IMR-90 (cell line): ENCODE data around the gene YAE1. TPM values are rescaled to one million over a fixed set of nuclear protein-coding genes. Genes with fewer than 3 reads are reported as not detected.

Experiments used
- ATAC-seq: fragments of 200-7000 bp; cut with Tn5 transposase; 2 replicates; pipeline ENCODE4 v1.9.1; 2020; ENCODE audit warnings: low read depth, mild to moderate bottlenecking, moderate library complexity
- BruUV-seq: library from RNA; stranded (reverse); fragments of 400-500 nt; replicated peaks from 2 replicates; lab custom pipeline; 2021; lab: Mats Ljungman, UMichigan
- CTCF ChIA-PET: fragments of 300-600 bp; formaldehyde crosslinking; extraction: SDS; loops from one replicate; lab custom pipeline; 2021; ENCODE audit warnings: antibody characterized with exemption; lab: Yijun Ruan, JAX
- POLR2A ChIA-PET: fragments of 300-600 bp; sonication (Branson Sonifier 250); formaldehyde crosslinking; loops from one replicate; lab custom pipeline; 2022; ENCODE audit warnings: antibody characterized with exemption; ENCODE audit not compliant: unreplicated experiment; lab: Charles Lee
- DNase-seq: peaks from one replicate; pipeline ENCODE4 v3.0.0; 2013
- H2AFZ ChIP-seq: replicated peaks from 2 replicates; pipeline ENCODE3; 2013; ENCODE audit warnings: low read length, mild to moderate bottlenecking; ENCODE audit not compliant: poor library complexity
- H2AK5ac ChIP-seq: 2 replicates; pipeline ENCODE4 v1.6.1; 2013; ENCODE audit warnings: low read depth, low read length, inconsistent platforms
- H2AK9ac ChIP-seq: replicated peaks from 2 replicates; pipeline ENCODE3; 2013; ENCODE audit warnings: mild to moderate bottlenecking, low read depth, low read length, moderate library complexity; ENCODE audit not compliant: poor library complexity
- H2BK120ac ChIP-seq: 2 replicates; pipeline ENCODE4 v1.6.1; 2013; ENCODE audit warnings: low read depth, low read length, inconsistent platforms
- H2BK15ac ChIP-seq: 3 replicates; pipeline ENCODE4 v1.6.1; 2013; ENCODE audit warnings: low read depth, low read length, inconsistent platforms
- H2BK20ac ChIP-seq: 2 replicates; pipeline ENCODE4 v1.6.1; 2013; ENCODE audit warnings: low read depth, mild to moderate bottlenecking, inconsistent platforms, low read length, moderate library complexity
- H2BK5ac ChIP-seq: 2 replicates; pipeline ENCODE4 v1.6.1; 2013; ENCODE audit warnings: mild to moderate bottlenecking, low read depth, low read length, inconsistent platforms; ENCODE audit not compliant: poor library complexity, severe bottlenecking
- H3K14ac ChIP-seq: replicated peaks from 2 replicates; pipeline ENCODE4 v1.6.1; 2013; ENCODE audit warnings: low read depth, low read length, inconsistent platforms
- H3K18ac ChIP-seq: 2 replicates; pipeline ENCODE4 v1.6.1; 2013; ENCODE audit warnings: low read depth, low read length, control low read depth
- H3K23ac ChIP-seq: 2 replicates; pipeline ENCODE4 v1.6.1; 2013; ENCODE audit warnings: low read depth, low read length, inconsistent platforms
- H3K27ac ChIP-seq: 2 replicates; pipeline ENCODE4 v1.5.1; 2013; ENCODE audit warnings: mild to moderate bottlenecking, control low read depth, low read length; ENCODE audit not compliant: insufficient read depth
- H3K27me3 ChIP-seq: 2 replicates; pipeline ENCODE4 v1.6.1; 2013; ENCODE audit warnings: low read length; ENCODE audit not compliant: control insufficient read depth, insufficient read depth
- H3K36me3 ChIP-seq: 2 replicates; pipeline ENCODE4 v1.6.1; 2013; ENCODE audit warnings: low read length, mixed read lengths; ENCODE audit not compliant: control insufficient read depth, insufficient read depth
- H3K4ac ChIP-seq: 2 replicates; pipeline ENCODE4 v1.6.1; 2013; ENCODE audit warnings: low read depth, low read length, inconsistent platforms
- H3K4me1 ChIP-seq: 2 replicates; pipeline ENCODE4 v1.6.1; 2013; ENCODE audit warnings: low read length, mixed read lengths; ENCODE audit not compliant: control insufficient read depth, insufficient read depth
- H3K4me2 ChIP-seq: 2 replicates; pipeline ENCODE4 v1.6.1; 2013; ENCODE audit warnings: low read depth, mild to moderate bottlenecking, control low read depth, low read length, moderate library complexity
- H3K4me3 ChIP-seq: 2 replicates; pipeline ENCODE4 v1.5.1; 2013; ENCODE audit warnings: low read depth, mild to moderate bottlenecking, control low read depth, low read length, moderate library complexity; ENCODE audit not compliant: insufficient read depth
- H3K56ac ChIP-seq: 2 replicates; pipeline ENCODE4 v1.6.1; 2013; ENCODE audit warnings: low read length, inconsistent platforms; ENCODE audit not compliant: insufficient read depth; ENCODE audit errors: extremely low read depth
- H3K79me1 ChIP-seq, 2 experiments: 2 replicates each; pipeline ENCODE4 v1.6.1; 2013; ENCODE audit warnings: low read length in 2 of 2, inconsistent platforms in 1 of 2, low read depth in 1 of 2
- H3K9ac ChIP-seq: 2 replicates; pipeline ENCODE4 v1.6.1; 2013; ENCODE audit warnings: low read depth, low read length, control low read depth
- H3K9me1 ChIP-seq: 2 replicates; pipeline ENCODE4 v1.6.1; 2013; ENCODE audit warnings: low read length, inconsistent platforms; ENCODE audit not compliant: insufficient read depth
- H3K9me3 ChIP-seq: 2 replicates; pipeline ENCODE4 v1.6.1; 2013; ENCODE audit warnings: low read length; ENCODE audit not compliant: control insufficient read depth, insufficient read depth
- H4K20me1 ChIP-seq: 2 replicates; pipeline ENCODE4 v1.6.1; 2013; ENCODE audit warnings: low read length, inconsistent platforms; ENCODE audit not compliant: insufficient read depth
- H4K5ac ChIP-seq: 2 replicates; pipeline ENCODE4 v1.6.1; 2013; ENCODE audit warnings: mild to moderate bottlenecking, low read depth, low read length, control low read depth
- H4K8ac ChIP-seq, 2 experiments: 2 replicates each; pipeline ENCODE4 v1.6.1; 2013; ENCODE audit warnings: low read depth in 2 of 2, low read length in 2 of 2, control low read depth in 1 of 2, inconsistent platforms in 1 of 2
- H4K91ac ChIP-seq: 2 replicates; pipeline ENCODE4 v1.6.1; 2013; ENCODE audit warnings: low read depth, low read length, inconsistent platforms; ENCODE audit not compliant: insufficient read depth
- BHLHE40 ChIP-seq: fragments of 150-350 bp; IDR thresholded peaks from 2 replicates; pipeline ENCODE4 v1.6.1; 2016; ENCODE audit warnings: mild to moderate bottlenecking, low read depth, low read length
- CEBPB ChIP-seq: IDR thresholded peaks from 2 replicates; pipeline ENCODE4 v1.6.1; 2012; ENCODE audit warnings: low read depth, low read length, improper control_type of control experiment
- FOS ChIP-seq: fragments of 150-350 bp; IDR thresholded peaks from 2 replicates; pipeline ENCODE4 v1.6.1; 2016; ENCODE audit warnings: low read depth, low read length
- MAFK ChIP-seq: IDR thresholded peaks from 2 replicates; pipeline ENCODE4 v1.6.1; 2012; ENCODE audit warnings: low read depth, low read length, improper control_type of control experiment
- MAZ ChIP-seq: IDR thresholded peaks from 2 replicates; pipeline ENCODE4 v1.6.1; 2012; ENCODE audit warnings: low read depth, mild to moderate bottlenecking, low read length, improper control_type of control experiment, moderate library complexity, borderline replicate concordance
- MXI1 ChIP-seq: IDR thresholded peaks from 2 replicates; pipeline ENCODE4 v1.6.1; 2012; ENCODE audit warnings: low read depth, mild to moderate bottlenecking, low read length, moderate library complexity, borderline replicate concordance
- POLR2A ChIP-seq: IDR thresholded peaks from 2 replicates; pipeline ENCODE4 v1.6.1; 2012; ENCODE audit warnings: mild to moderate bottlenecking, low read depth, low read length
- RAD21 ChIP-seq: IDR thresholded peaks from 2 replicates; pipeline ENCODE4 v1.6.1; 2012; ENCODE audit warnings: low read length, improper control_type of control experiment
- RCOR1 ChIP-seq: IDR thresholded peaks from 2 replicates; pipeline ENCODE4 v1.6.1; 2012; ENCODE audit warnings: mild to moderate bottlenecking, low read length, improper control_type of control experiment; ENCODE audit not compliant: insufficient replicate concordance
- RFX5 ChIP-seq: IDR thresholded peaks from 2 replicates; pipeline ENCODE4 v1.8.0; 2012; ENCODE audit warnings: low read depth, mild to moderate bottlenecking, low read length, moderate library complexity
- SMC3 ChIP-seq: fragments of 150-350 bp; IDR thresholded peaks from 2 replicates; pipeline ENCODE4 v1.6.1; 2016; ENCODE audit warnings: low read depth, mild to moderate bottlenecking, antibody characterized with exemption, low read length, moderate library complexity
- WGBS, 2 experiments: methylation state at CpG; one replicate each; pipeline versions ENCODE4 v1.1.5 to v1.1.7; 2013; ENCODE audit warnings: missing lambda C conversion rate in 2 of 2; ENCODE audit not compliant: insufficient read length in 1 of 2; ENCODE audit errors: extremely low coverage in 2 of 2; 5-methylcytosine and 5-hydroxymethylcytosine counted together
- dilution Hi-C: fragments of 300-500 bp; cut with HindIII; formaldehyde crosslinking; loops from one replicate; pipeline ENCODE4 v1.14.3; 2018; ENCODE audit warnings: low sequenced_read_pairs; ENCODE audit not compliant: unreplicated experiment
- in situ Hi-C: fragments of 300-500 bp; cut with MboI; formaldehyde crosslinking; loops from 3 replicates; pipeline ENCODE4 v1.14.3; 2019; ENCODE audit warnings: low sequenced_read_pairs, inconsistent platforms, mixed read lengths
- intact Hi-C: fragments of 100-400 bp; cut with micrococcal nuclease; formaldehyde crosslinking; loops from 2 replicates; pipeline ENCODE4 v1.10.0; 2022
- polyA plus RNA-seq, 3 experiments: library from polyadenylated mRNA; depleted of rRNA; stranded (reverse); fragments of >200 nt; gene quantifications; 2 replicates each; pipeline ENCODE4 v1.2.3, GENCODE V29; 2012; ENCODE audit warnings: low replicate concordance in 1 of 3
- total RNA-seq: library from RNA; depleted of rRNA; stranded (reverse); fragments of >200 nt; gene quantifications from 2 replicates; pipeline ENCODE4 v1.2.3, GENCODE V29; 2012
- TF ChIP-seq, protein P1 (sequence below): conservative IDR thresholded peaks from 2 replicates; pipeline ENCODE4 v1.5.1; 2012; ENCODE audit warnings: mild to moderate bottlenecking, low read depth, low read length, improper control_type of control experiment
- TF ChIP-seq, protein P2 (sequence below): fragments of 150-350 bp; IDR thresholded peaks from 2 replicates; pipeline ENCODE4 v1.6.1; 2016; ENCODE audit warnings: low read depth, mild to moderate bottlenecking, low read length, moderate library complexity, borderline replicate concordance
- TF ChIP-seq, protein P3 (sequence below): fragments of 150-350 bp; IDR thresholded peaks from 2 replicates; pipeline ENCODE4 v1.6.1; 2017; ENCODE audit warnings: mild to moderate bottlenecking, antibody characterized with exemption, low read length, low read depth

The YAE1 gene
- total and polyA plus RNA-seq, 2 of the 4 experiments (the other 2 are of a cell fraction), result 28.6 to 36.7 TPM

DNA sequence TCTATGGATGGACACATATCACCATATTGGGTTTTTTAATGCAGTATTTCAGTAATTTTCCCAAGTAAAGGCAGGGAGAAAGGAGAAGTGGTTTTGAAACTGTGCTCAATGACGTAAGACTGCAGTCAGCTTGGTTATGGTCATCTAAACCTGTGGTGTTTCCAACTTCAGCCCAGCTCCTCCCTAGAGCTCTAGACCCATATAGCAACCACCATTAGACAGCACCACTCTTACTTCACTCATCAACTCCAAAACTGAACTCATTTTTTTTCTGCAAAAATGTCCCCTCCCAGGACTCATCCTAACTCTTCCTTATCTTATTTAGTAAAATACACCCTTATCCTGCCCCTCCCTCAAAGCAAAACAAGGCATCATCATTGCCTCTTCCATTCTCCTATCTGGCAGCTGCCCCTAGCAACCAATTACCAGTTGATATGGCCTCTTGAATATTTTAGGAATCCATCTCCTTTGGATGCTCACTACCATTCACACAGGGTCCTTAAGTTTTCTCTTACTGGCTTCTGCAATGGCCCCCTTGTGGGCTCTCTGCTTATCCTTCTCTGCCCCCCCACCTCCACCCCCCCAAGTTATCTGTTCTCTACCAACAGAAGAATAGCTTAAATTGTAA, 55.7 kb downstream of the YAE1 start:
- no peak overlapping the region for H2AK9ac ChIP-seq
- DNase-seq, result peak; percentile 35
- H3K4me2 ChIP-seq, result no peak overlapping the region
- H4K91ac ChIP-seq, result peak overlapping the region; percentile 46; the same call in 1 of the 2 replicates
- peaks cover 17 to 29% of the 10 kb centered on the region in 2 experiments; a peak in 3 of 4 replicates for H3K79me1 ChIP-seq
- intact Hi-C loops (loop anchor here (1.0 kb wide), 1 partner anchor 124 kb away; no protein-coding TSS in a partner anchor), in situ Hi-C loops (no loop called here), dilution Hi-C loops (no loop called here)
- H3K4me3 ChIP-seq, result no peak overlapping the region
- H3K23ac ChIP-seq, result peak overlapping the region; percentile 8; the same call in 1 of the 2 replicates
- WGBS, 2 experiments, result no CpG with 5 or more reads among the region's 1 CpG
- ATAC-seq, result no peak
- H3K9me3 ChIP-seq, result no peaks in the 10 kb centered on the region
- CTCF ChIA-PET, result interaction anchor here (0.5 to 1.2 kb wide), 5 partner anchors 12 to 1970 kb away, joined by 3 to 5 read pairs (median 3); no protein-coding TSS in a partner anchor
- no peaks in the 10 kb centered on the region for H3K36me3 ChIP-seq
- H3K18ac ChIP-seq, result no peak overlapping the region
- H3K4ac ChIP-seq, result peak overlapping the region; percentile 44
- no peak overlapping the region for H2AFZ ChIP-seq
- peak overlapping the region; percentile 36 for H2BK120ac ChIP-seq
- H4K20me1 ChIP-seq, result peaks cover 19% of the 10 kb centered on the region; the same call in 1 of the 2 replicates
- peaks cover 3% of the 10 kb centered on the region for H3K9me1 ChIP-seq
- peak overlapping the region; percentile 62 for H2BK5ac ChIP-seq
- no TSS peak for BruUV-seq
- H2AK5ac ChIP-seq, result peak overlapping the region; percentile 62; the same call in 1 of the 2 replicates
- no peak overlapping the region for H4K5ac ChIP-seq
- no peak overlapping the region for H3K9ac ChIP-seq
- TF ChIP-seq, protein P1, sequence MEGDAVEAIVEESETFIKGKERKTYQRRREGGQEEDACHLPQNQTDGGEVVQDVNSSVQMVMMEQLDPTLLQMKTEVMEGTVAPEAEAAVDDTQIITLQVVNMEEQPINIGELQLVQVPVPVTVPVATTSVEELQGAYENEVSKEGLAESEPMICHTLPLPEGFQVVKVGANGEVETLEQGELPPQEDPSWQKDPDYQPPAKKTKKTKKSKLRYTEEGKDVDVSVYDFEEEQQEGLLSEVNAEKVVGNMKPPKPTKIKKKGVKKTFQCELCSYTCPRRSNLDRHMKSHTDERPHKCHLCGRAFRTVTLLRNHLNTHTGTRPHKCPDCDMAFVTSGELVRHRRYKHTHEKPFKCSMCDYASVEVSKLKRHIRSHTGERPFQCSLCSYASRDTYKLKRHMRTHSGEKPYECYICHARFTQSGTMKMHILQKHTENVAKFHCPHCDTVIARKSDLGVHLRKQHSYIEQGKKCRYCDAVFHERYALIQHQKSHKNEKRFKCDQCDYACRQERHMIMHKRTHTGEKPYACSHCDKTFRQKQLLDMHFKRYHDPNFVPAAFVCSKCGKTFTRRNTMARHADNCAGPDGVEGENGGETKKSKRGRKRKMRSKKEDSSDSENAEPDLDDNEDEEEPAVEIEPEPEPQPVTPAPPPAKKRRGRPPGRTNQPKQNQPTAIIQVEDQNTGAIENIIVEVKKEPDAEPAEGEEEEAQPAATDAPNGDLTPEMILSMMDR, result no peak
- TF ChIP-seq MAZ (no peak), RAD21 (no peak), CEBPB (no peak), RCOR1 (no peak), FOS (no peak), RFX5 (peak; percentile 75), MAFK (no peak), MXI1 (no peak), SMC3 (no peak), BHLHE40 (no peak), POLR2A (peak; percentile 21; the same call in 1 of the 2 replicates)
- TF ChIP-seq, protein P2, sequence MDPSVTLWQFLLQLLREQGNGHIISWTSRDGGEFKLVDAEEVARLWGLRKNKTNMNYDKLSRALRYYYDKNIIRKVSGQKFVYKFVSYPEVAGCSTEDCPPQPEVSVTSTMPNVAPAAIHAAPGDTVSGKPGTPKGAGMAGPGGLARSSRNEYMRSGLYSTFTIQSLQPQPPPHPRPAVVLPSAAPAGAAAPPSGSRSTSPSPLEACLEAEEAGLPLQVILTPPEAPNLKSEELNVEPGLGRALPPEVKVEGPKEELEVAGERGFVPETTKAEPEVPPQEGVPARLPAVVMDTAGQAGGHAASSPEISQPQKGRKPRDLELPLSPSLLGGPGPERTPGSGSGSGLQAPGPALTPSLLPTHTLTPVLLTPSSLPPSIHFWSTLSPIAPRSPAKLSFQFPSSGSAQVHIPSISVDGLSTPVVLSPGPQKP, result no peak
- TF ChIP-seq, protein P3, sequence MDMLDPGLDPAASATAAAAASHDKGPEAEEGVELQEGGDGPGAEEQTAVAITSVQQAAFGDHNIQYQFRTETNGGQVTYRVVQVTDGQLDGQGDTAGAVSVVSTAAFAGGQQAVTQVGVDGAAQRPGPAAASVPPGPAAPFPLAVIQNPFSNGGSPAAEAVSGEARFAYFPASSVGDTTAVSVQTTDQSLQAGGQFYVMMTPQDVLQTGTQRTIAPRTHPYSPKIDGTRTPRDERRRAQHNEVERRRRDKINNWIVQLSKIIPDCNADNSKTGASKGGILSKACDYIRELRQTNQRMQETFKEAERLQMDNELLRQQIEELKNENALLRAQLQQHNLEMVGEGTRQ, result no peak
- POLR2A ChIA-PET, result interaction anchor here (0.6 to 1.2 kb wide), 2 partner anchors 111 to 127 kb away, joined by 4 to 5 read pairs; no protein-coding TSS in a partner anchor
- H2BK15ac ChIP-seq, result peak overlapping the region; percentile 89; the same call in 1 of the 3 replicates
- H3K27ac ChIP-seq, result peak overlapping the region; percentile 87; the same call in 1 of the 2 replicates
- no peaks in the 10 kb centered on the region for H3K27me3 ChIP-seq
- H3K56ac ChIP-seq, result peak overlapping the region; percentile 5; the same call in 1 of the 2 replicates
- H4K8ac ChIP-seq, result peak overlapping the region; percentile 25 to 95; a peak in 3 of 4 replicates
- H3K4me1 ChIP-seq, result peaks cover 9% of the 10 kb centered on the region; the same call in 1 of the 2 replicates
- H2BK20ac ChIP-seq, result peak overlapping the region; percentile 64
- H3K14ac ChIP-seq, result 0 out of 2 replicates have a peak overlapping the region, but pooled peaks have one; percentile 86
